A549 (cell line): ENCODE data around the gene TBC1D22A.

ENCODE experiments used
- CTCF ChIP-seq: fragments of >200 bp; sonication (Bioruptor Twin); formaldehyde crosslinking; IDR thresholded peaks from 3 replicates; pipeline ENCODE4 v1.5.1; 2016
- EP300 ChIP-seq, 2 experiments: fragments of >200 bp; sonication (Bioruptor Twin); formaldehyde crosslinking; IDR thresholded peaks; 2 replicates in 1 of 2; 3 replicates in 1 of 2; pipeline ENCODE4 v1.6.1; 2016 to 2017
- KDM5A ChIP-seq: fragments of 200-600 bp; sonication (generic); IDR thresholded peaks from 2 replicates; pipeline ENCODE4 v1.6.1; 2016; ENCODE audit warnings: antibody characterized with exemption, mild to moderate bottlenecking
- POLR2A ChIP-seq: IDR thresholded peaks from 2 replicates; pipeline ENCODE4 v1.6.1; 2012; ENCODE audit warnings: mild to moderate bottlenecking, low read length
- RAD21 ChIP-seq, 2 experiments: fragments of >200 bp in 1 of 2; sonication (Bioruptor Twin) in 1 of 2; formaldehyde crosslinking in 1 of 2; IDR thresholded peaks in 1 of 2; conservative IDR thresholded peaks in 1 of 2; 2 replicates in 1 of 2; 3 replicates in 1 of 2; pipeline ENCODE4 v1.6.1; 2012 to 2018; ENCODE audit warnings: inconsistent platforms in 1 of 2
- RNF2 ChIP-seq: fragments of 200-600 bp; sonication (generic); IDR thresholded peaks from 2 replicates; pipeline ENCODE4 v1.6.1; 2016; ENCODE audit warnings: low read depth, mild to moderate bottlenecking, antibody characterized with exemption, moderate library complexity, borderline replicate concordance

GRCh38 chr22:47174096-47174495 is 411.6 kb downstream of the TBC1D22A start:
- no peak for TF ChIP-seq RAD21 (conservative IDR thresholded peaks at IDR 0.05 in 1 of 2, IDR thresholded peaks at IDR 0.05 in 1 of 2)
- no peak for TF ChIP-seq POLR2A
- no peak for TF ChIP-seq CTCF
- TF ChIP-seq KDM5A, result no peak
- no peak for TF ChIP-seq EP300 (IDR thresholded peaks at IDR 0.05)
- no peak for TF ChIP-seq RNF2
